BLaER1 treated with 17β-estradiol and CSF1 and Interleukin-3, amounts not matched to agents 10 nM and 100 nM (cell line): ENCODE data around the gene MMP8.
"Not testable (repeated sequence)": the region's sequence is repeated elsewhere in the genome, so short reads cannot be mapped to it uniquely, and the experiment has no call there.

ENCODE experiments used
- H3K27ac ChIP-seq, 11 experiments: shearing (Covaris generic); formaldehyde crosslinking; 2 replicates each; pipeline ENCODE4 v1.8.1; 2022
- H3K27me3 ChIP-seq, 11 experiments: shearing (Covaris generic); formaldehyde crosslinking; 2 replicates each; pipeline ENCODE4 v1.8.1; 2022
- H3K36me3 ChIP-seq, 11 experiments: shearing (Covaris generic); formaldehyde crosslinking; 2 replicates each; pipeline ENCODE4 v1.8.1; 2022
- H3K4me1 ChIP-seq, 10 experiments: shearing (Covaris generic); formaldehyde crosslinking; 2 replicates each; pipeline ENCODE4 v1.8.1; 2022
- H3K4me2 ChIP-seq, 11 experiments: shearing (Covaris generic); formaldehyde crosslinking; 2 replicates each; pipeline ENCODE4 v1.8.1; 2022
- H3K4me3 ChIP-seq, 10 experiments: shearing (Covaris generic); formaldehyde crosslinking; 2 replicates each; pipeline ENCODE4 v1.8.1; 2022
- H3K9ac ChIP-seq, 11 experiments: shearing (Covaris generic); formaldehyde crosslinking; 2 replicates each; pipeline ENCODE4 v1.8.1; 2022
- H3K9me3 ChIP-seq, 11 experiments: shearing (Covaris generic); formaldehyde crosslinking; replicated peaks in 1 of 11; 2 replicates each; pipeline ENCODE4 v1.8.1; 2022
- H4K20me1 ChIP-seq, 11 experiments: shearing (Covaris generic); formaldehyde crosslinking; 2 replicates each; pipeline ENCODE4 v1.8.1; 2022
- Cebpa-rat ChIP-seq, 11 experiments: shearing (Covaris generic); IDR thresholded peaks; 2 replicates each; pipeline ENCODE4 v1.8.1; 2022

The MMP8 gene

GRCh38 chr11:102733232-102733875 is 8.6 kb upstream of the MMP8 start:
- Histone ChIP-seq H3K4me2 (no peak overlapping the region), H3K9me3 (peaks cover 0 to 7% (median 4%) of the 10 kb centered on the region in 11 experiments; a peak in 10 of 22 replicates), H3K27ac (peak overlapping the region in 1 of 11 experiments; percentile 27; a peak in 1 of 22 replicates), H3K9ac (no peak overlapping the region), H3K27me3 (no peaks in the 10 kb centered on the region), H3K36me3 (no peaks in the 10 kb centered on the region), H3K4me3 (no peak overlapping the region), H4K20me1 (no peaks in the 10 kb centered on the region), H3K4me1 (peaks cover 0 to 71% (median 9%) of the 10 kb centered on the region in 10 experiments; a peak in 14 of 20 replicates)
- TF ChIP-seq Cebpa-rat (IDR thresholded peaks at IDR 0.05) = no peak

GRCh38 chr11:102730944-102731343 is 6.2 kb upstream of the MMP8 start:
- Histone ChIP-seq H3K4me2 (peak overlapping the region in 4 of 11 experiments; percentile 61 to 85 (median 72); a peak in 5 of 22 replicates), H3K4me1 (peaks cover 0 to 83% (median 26%) of the 10 kb centered on the region in 10 experiments; a peak in 14 of 20 replicates), H3K27ac (peak overlapping the region in 4 of 11 experiments; percentile 44 to 95 (median 70); a peak in 7 of 22 replicates)
- H3K36me3 ChIP-seq, H3K27me3 ChIP-seq, H3K9me3 ChIP-seq, H4K20me1 ChIP-seq, H3K9ac ChIP-seq, H3K4me3 ChIP-seq: not testable (repeated sequence)

GRCh38 chr11:102729849-102730815 is 5.4 kb upstream of the MMP8 start:
- Histone ChIP-seq H3K4me1 (peaks cover 0 to 91% (median 26%) of the 10 kb centered on the region in 10 experiments; a peak in 14 of 20 replicates), H3K4me3 (no peak overlapping the region), H3K27ac (peak overlapping the region in 4 of 11 experiments; percentile 44 to 95 (median 68); a peak in 8 of 22 replicates), H3K9ac (peak overlapping the region in 1 of 11 experiments; percentile 2; a peak in 2 of 22 replicates), H3K36me3 (no peaks in the 10 kb centered on the region), H3K27me3 (no peaks in the 10 kb centered on the region), H3K9me3 (peaks cover 0 to 7% (median 4%) of the 10 kb centered on the region in 11 experiments; a peak in 9 of 22 replicates), H4K20me1 (no peaks in the 10 kb centered on the region), H3K4me2 (peak overlapping the region in 6 of 11 experiments; percentile 17 to 85 (median 64); a peak in 10 of 22 replicates)
- no peak for TF ChIP-seq Cebpa-rat (IDR thresholded peaks at IDR 0.05)

- Histone ChIP-seq H3K4me1 (peaks cover 0 to 98% (median 33%) of the 10 kb centered on the region in 10 experiments; a peak in 14 of 20 replicates), H3K27ac (peak overlapping the region in 9 of 11 experiments; percentile 12 to 95 (median 73); a peak in 16 of 22 replicates), H4K20me1 (no peaks in the 10 kb centered on the region), H3K27me3 (no peaks in the 10 kb centered on the region), H3K4me2 (peak overlapping the region in 8 of 11 experiments; percentile 9 to 85 (median 74); a peak in 15 of 22 replicates), H3K36me3 (no peaks in the 10 kb centered on the region), H3K9ac (peak overlapping the region in 6 of 11 experiments; percentile 16 to 77 (median 67); a peak in 10 of 22 replicates), H3K9me3 (peaks cover 0 to 7% (median 4%) of the 10 kb centered on the region in 11 experiments; a peak in 10 of 22 replicates), H3K4me3 (no peak overlapping the region)
- 0 out of 22 replicates have a peak, but pooled peaks of 1 of the 11 experiments have one; percentile 22 for TF ChIP-seq Cebpa-rat (IDR thresholded peaks at IDR 0.05)
Observed at GRCh38 chr11:102727890-102728289, 3.1 kb upstream of the MMP8 start.

- peak overlapping the region in 6 of 11 experiments; percentile 44 to 85 (median 74); a peak in 12 of 22 replicates for H3K4me2 ChIP-seq
- H4K20me1 ChIP-seq = no peaks in the 10 kb centered on the region
- no peak overlapping the region for H3K4me3 ChIP-seq
- no peaks in the 10 kb centered on the region for H3K27me3 ChIP-seq
- peak overlapping the region in 6 of 11 experiments; percentile 45 to 95 (median 84); a peak in 11 of 22 replicates for H3K27ac ChIP-seq
- H3K4me1 ChIP-seq = peaks cover 0 to 99% (median 26%) of the 10 kb centered on the region in 10 experiments; a peak in 14 of 20 replicates
- peak overlapping the region in 4 of 11 experiments; percentile 60 to 74 (median 68); a peak in 7 of 22 replicates for H3K9ac ChIP-seq
- TF ChIP-seq Cebpa-rat (IDR thresholded peaks at IDR 0.05) = peak in 1 of 11 experiments; percentile 36; a peak in 1 of 22 replicates
- peaks cover 0 to 5% (median 0%) of the 10 kb centered on the region in 11 experiments; a peak in 1 of 22 replicates for H3K9me3 ChIP-seq
- H3K36me3 ChIP-seq = no peaks in the 10 kb centered on the region
Observed at GRCh38 chr11:102722821-102723220, 1.9 kb downstream of the MMP8 start.

- H3K27ac ChIP-seq = no peak overlapping the region
- peaks cover 0 to 5% (median 0%) of the 10 kb centered on the region in 11 experiments; a peak in 1 of 22 replicates for H3K9me3 ChIP-seq
- H3K27me3 ChIP-seq = no peaks in the 10 kb centered on the region
- peak overlapping the region in 3 of 11 experiments; percentile 24 to 76 (median 65); a peak in 6 of 22 replicates for H3K4me2 ChIP-seq
- no peak overlapping the region for H3K4me3 ChIP-seq
- peaks cover 0 to 99% (median 18%) of the 10 kb centered on the region in 10 experiments; a peak in 11 of 20 replicates for H3K4me1 ChIP-seq
- H3K9ac ChIP-seq = no peak overlapping the region
- no peak for TF ChIP-seq Cebpa-rat (IDR thresholded peaks at IDR 0.05)
- H4K20me1 ChIP-seq = no peaks in the 10 kb centered on the region
- no peaks in the 10 kb centered on the region for H3K36me3 ChIP-seq
Observed at GRCh38 chr11:102719620-102720277, 5.0 kb downstream of the MMP8 start.

- 0 out of 22 replicates have a peak, but pooled peaks of 1 of the 11 experiments have one; percentile 18 for TF ChIP-seq Cebpa-rat (IDR thresholded peaks at IDR 0.05)
- Histone ChIP-seq H3K27me3 (no peaks in the 10 kb centered on the region), H3K9me3 (no peaks in the 10 kb centered on the region), H3K4me2 (peak overlapping the region in 4 of 11 experiments; percentile 52 to 77 (median 70); a peak in 7 of 22 replicates), H3K9ac (no peak overlapping the region), H3K36me3 (no peaks in the 10 kb centered on the region), H3K4me3 (no peak overlapping the region), H4K20me1 (no peaks in the 10 kb centered on the region), H3K4me1 (peaks cover 0 to 96% (median 6%) of the 10 kb centered on the region in 10 experiments; a peak in 11 of 20 replicates), H3K27ac (no peak overlapping the region)
Observed at GRCh38 chr11:102717280-102717679, 7.5 kb downstream of the MMP8 start.

GRCh38 chr11:102716527-102716926 is 8.2 kb downstream of the MMP8 start:
- Histone ChIP-seq H3K9me3 (no peaks in the 10 kb centered on the region), H3K4me1 (peaks cover 0 to 94% (median 4%) of the 10 kb centered on the region in 10 experiments; a peak in 10 of 20 replicates), H3K4me2 (peak overlapping the region in 4 of 11 experiments; percentile 52 to 77 (median 70); a peak in 7 of 22 replicates), H3K27me3 (no peaks in the 10 kb centered on the region), H3K9ac (no peak overlapping the region), H3K36me3 (no peaks in the 10 kb centered on the region), H4K20me1 (no peaks in the 10 kb centered on the region), H3K27ac (peak overlapping the region in 3 of 11 experiments; percentile 0 to 21 (median 13); a peak in 1 of 22 replicates), H3K4me3 (no peak overlapping the region)
- TF ChIP-seq Cebpa-rat (IDR thresholded peaks at IDR 0.05) = no peak
